GM15510 (cell line): Measurements from ENCODE around the gene FHIT.

Experiments used
- POLR2A ChIP-seq: IDR thresholded peaks from 3 replicates; pipeline ENCODE4 v1.6.1; 2011; ENCODE audit warnings: borderline replicate concordance; ENCODE audit not compliant: insufficient read length; ENCODE audit errors: extremely low read depth

The FHIT gene

GRCh38 chr3:61248496-61248895, 2.8 kb downstream of the FHIT start:
- TF ChIP-seq POLR2A, result no peak

GRCh38 chr3:61247191-61247590, 4.1 kb downstream of the FHIT start:
- TF ChIP-seq POLR2A, result no peak

- TF ChIP-seq POLR2A, result no peak
These were observed 11.4 kb downstream of the FHIT start for GRCh38 chr3:61239871-61240270.

GRCh38 chr3:61237858-61238257, 13.4 kb downstream of the FHIT start:
- no peak for TF ChIP-seq POLR2A

GRCh38 chr3:61236556-61236955, 14.7 kb downstream of the FHIT start:
- TF ChIP-seq POLR2A, result no peak

- no peak for TF ChIP-seq POLR2A
These were observed 17.5 kb downstream of the FHIT start for GRCh38 chr3:61233746-61234145.

GRCh38 chr3:61231693-61232092, 19.6 kb downstream of the FHIT start:
- TF ChIP-seq POLR2A, result no peak

GRCh38 chr3:61227799-61228198, 23.5 kb downstream of the FHIT start:
- no peak for TF ChIP-seq POLR2A

GRCh38 chr3:61226166-61226686, 25.0 kb downstream of the FHIT start:
- no peak for TF ChIP-seq POLR2A

GRCh38 chr3:61224823-61225222, 26.4 kb downstream of the FHIT start:
- no peak for TF ChIP-seq POLR2A

- no peak for TF ChIP-seq POLR2A
These were observed 27.8 kb downstream of the FHIT start for GRCh38 chr3:61223451-61223850.

GRCh38 chr3:61222467-61222866, 28.8 kb downstream of the FHIT start:
- TF ChIP-seq POLR2A, result no peak

- TF ChIP-seq POLR2A, result no peak
These were observed 29.4 kb downstream of the FHIT start for GRCh38 chr3:61221759-61222362.

- TF ChIP-seq POLR2A, result no peak
These were observed 32.7 kb downstream of the FHIT start for GRCh38 chr3:61218504-61218903.

GRCh38 chr3:61202086-61202485, 49.2 kb downstream of the FHIT start:
- TF ChIP-seq POLR2A, result no peak

GRCh38 chr3:61201071-61201470, 50.2 kb downstream of the FHIT start:
- TF ChIP-seq POLR2A, result no peak

GRCh38 chr3:61200270-61200669, 51.0 kb downstream of the FHIT start:
- TF ChIP-seq POLR2A, result no peak
